ENCODE results near the gene STAMBP.

STAMBP gene

DNA sequence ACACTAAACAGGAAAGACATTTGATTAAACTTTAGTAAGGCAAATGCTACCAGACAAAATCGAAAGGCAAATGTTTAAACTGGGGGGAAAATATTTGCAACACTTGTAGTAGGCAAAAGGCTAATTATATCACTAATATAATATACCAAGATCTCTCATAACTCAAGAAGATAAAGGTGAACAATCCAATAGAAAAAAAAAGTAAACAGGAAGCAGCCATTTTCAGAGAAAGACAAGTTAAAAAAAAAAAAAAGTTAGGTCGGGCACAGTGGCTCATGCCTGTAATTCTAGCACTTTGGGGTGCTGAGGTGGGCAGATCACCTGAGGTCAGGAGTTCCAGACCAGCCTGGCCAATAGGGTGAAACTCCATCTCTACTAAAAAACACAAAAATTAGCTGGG is 59.6 kb downstream of the STAMBP start:
- H3K4me3 ChIP-seq (ENCODE audit: low read length) = no peak overlapping the region
- no peak for DNase-seq (ENCODE audit: low read depth)
- TF ChIP-seq, protein P1, sequence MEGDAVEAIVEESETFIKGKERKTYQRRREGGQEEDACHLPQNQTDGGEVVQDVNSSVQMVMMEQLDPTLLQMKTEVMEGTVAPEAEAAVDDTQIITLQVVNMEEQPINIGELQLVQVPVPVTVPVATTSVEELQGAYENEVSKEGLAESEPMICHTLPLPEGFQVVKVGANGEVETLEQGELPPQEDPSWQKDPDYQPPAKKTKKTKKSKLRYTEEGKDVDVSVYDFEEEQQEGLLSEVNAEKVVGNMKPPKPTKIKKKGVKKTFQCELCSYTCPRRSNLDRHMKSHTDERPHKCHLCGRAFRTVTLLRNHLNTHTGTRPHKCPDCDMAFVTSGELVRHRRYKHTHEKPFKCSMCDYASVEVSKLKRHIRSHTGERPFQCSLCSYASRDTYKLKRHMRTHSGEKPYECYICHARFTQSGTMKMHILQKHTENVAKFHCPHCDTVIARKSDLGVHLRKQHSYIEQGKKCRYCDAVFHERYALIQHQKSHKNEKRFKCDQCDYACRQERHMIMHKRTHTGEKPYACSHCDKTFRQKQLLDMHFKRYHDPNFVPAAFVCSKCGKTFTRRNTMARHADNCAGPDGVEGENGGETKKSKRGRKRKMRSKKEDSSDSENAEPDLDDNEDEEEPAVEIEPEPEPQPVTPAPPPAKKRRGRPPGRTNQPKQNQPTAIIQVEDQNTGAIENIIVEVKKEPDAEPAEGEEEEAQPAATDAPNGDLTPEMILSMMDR (IDR thresholded peaks at IDR 0.05; ENCODE audit: insufficient read depth, low read depth, low read length, missing control alignments) = no peak

DNA sequence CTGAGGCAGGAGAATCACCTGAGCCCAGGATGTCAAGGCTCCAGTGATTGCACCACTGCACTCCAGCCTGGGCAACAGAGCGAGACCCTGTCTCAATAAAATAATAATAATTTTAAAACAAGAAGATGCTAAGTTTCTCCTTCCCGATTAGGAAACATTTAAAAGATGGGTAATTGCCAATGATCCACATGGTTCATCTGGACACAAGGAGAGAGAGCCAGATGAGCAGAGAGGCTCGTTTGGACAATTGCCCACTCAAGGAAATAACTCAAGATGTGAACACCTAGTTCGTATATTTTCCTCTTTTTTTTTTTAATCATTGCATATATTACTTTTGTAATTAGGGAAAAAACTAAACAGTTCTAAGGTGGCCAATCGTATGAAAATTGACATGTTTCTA is 60.4 kb downstream of the STAMBP start:
- TF ChIP-seq, protein P1 (IDR thresholded peaks at IDR 0.05; ENCODE audit: insufficient read depth, low read depth, low read length, missing control alignments) = no peak
- no peak overlapping the region for H3K4me3 ChIP-seq (ENCODE audit: low read length)
- DNase-seq (ENCODE audit: low read depth) = no peak

DNA sequence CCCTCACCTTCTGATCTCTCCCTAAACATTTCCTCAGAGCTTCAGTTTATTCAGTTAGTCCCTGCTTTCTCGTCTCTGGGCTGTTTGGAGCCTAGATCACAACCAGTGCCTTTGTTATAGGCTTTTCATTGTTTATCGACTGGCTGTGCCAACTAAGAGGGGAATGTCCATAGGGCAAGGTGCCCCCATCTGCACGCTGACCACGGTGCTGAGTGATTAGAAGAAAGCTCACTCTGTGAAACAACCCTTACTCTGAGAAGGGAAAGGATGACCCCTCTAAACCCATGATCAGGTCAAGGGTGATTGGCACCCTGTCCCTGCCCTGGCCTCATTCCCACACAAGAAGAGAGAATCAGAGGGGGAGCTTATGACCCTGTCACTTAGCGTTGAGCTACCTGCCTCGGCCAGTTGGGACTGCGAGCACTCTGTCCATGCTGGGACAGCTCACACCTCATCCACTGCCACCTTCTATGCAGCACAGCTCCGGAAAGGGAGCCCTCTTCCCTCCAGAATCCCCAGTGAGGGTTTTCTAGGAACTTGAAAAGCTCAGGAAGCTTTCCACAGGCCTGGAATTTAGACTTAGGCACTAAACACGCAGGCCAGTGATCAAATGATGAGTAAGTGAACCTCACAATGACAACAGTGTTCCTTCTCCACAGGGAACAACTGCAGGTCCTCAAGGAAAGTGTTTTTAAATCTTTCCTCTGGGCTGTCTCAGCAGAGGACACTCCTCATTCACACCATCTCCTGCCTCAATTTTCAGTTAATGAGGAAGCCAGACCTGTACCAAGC is 61.7 kb downstream of the STAMBP start:
- H3K4me3 ChIP-seq (ENCODE audit: low read length) = no peak overlapping the region
- TF ChIP-seq, protein P1 (IDR thresholded peaks at IDR 0.05; ENCODE audit: insufficient read depth, low read depth, low read length, missing control alignments) = no peak
- no peak for DNase-seq (ENCODE audit: low read depth)

DNA sequence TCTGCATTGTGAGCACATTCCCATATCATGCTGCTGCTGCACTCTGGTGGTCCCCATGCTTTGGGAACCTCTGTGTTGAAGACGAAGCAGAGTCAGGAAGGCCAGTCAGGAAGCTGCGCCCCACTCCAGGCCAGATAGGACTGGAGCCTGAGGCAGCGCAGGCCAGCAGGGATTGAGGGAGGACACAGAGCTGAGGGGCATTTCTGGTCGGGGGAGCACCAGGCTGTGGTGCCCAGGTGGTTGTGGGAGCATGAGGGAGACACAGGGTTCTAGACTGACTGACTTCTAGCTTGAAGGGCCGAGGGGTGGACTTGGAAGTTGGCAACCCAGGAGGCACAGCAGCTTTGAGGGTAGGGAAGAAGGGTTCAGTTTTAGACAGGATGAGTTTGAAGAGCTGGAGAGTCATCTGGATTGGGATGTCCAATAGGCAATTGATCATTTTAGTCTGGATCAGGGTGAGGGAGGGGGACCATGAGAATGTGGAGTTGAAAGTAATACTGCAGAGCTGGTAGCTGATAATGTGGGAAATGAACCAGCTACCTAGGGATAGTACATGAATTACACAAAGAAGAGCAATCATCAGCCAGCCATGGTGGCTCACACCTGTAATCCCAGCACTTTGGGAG is 62.6 kb downstream of the STAMBP start:
- TF ChIP-seq, protein P1 (IDR thresholded peaks at IDR 0.05; ENCODE audit: insufficient read depth, low read depth, low read length, missing control alignments) = no peak
- H3K4me3 ChIP-seq (ENCODE audit: low read length) = no peak overlapping the region
- no peak for DNase-seq (ENCODE audit: low read depth)

DNA sequence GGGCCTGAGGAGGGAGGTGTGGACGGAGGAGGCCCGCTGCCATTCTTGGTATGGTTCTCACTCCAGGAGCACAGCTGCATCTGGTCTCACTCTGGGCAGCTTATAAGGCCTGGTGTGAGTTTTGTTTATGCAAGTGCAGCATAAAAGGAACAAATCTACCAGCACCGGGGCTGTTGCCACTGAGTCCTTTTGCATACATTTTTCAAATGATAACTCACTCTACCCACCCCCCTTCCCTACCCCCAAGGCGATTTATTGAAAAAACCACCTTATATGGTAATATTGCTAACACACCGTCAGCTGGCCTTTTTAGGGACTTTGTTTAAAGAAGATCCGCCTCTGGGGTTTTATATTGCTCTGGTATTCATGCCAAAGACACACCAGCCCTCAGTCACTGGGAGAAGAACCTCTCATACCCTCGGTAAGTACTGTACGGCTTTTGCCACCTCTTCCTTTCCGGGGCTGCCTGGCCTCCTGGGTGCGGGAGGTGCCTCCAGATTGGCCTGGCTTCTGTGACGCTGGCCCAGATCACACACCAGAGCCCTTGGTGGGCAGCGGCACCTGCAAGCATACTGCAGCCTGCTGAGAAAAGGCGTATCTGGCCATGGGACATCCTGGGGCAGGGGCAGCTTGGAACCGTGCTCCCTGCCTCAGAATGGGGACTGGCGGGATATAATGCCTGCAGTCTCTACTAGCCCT is 64.0 kb downstream of the STAMBP start, which contains the start of gene ACTG2:
ACTG2 (plus strand) TSS at position 378 of the 699 bp plus-strand sequence. CDS start 8,304 bp downstream, outside the sequence.
- H3K4me3 ChIP-seq (ENCODE audit: low read length) = no peak within 1 kb of the TSS
- TF ChIP-seq, protein P1 (IDR thresholded peaks at IDR 0.05; ENCODE audit: insufficient read depth, low read depth, low read length, missing control alignments) = no peak
- no peak for DNase-seq (ENCODE audit: low read depth)

DNA sequence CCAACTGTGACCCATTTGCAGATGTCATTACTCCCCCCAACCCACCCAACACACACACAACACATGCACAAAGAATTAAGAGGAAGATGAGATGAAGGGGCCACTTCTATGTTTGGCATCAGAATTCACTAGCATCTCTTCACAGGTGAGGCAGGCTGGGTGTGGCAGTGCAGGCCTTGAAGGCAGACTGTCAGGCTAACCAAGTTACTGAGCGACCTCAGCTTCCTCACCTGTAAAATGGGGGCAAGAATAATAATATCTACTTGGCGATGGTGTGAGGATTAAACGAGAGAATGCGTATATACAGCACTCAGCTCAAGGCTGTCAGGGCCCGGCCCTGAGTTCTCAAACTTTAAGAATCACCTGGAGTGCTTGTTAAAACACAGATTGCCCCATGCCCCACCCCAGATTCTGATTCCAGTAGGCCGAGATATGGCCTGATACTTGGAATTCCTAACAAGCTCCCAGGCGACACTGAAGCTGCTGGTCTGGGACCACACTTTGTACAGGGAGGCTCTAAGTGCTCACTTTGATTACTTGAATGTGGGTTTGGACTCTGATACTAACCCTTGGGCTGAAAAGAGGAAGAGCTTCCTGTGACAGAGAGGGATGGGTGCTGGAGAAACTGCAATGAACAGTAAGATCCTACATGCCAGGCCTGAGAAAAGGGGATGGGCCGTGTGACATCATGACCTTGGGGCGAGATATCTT is 65.2 kb downstream of the STAMBP start:
- no peak overlapping the region for H3K4me3 ChIP-seq (ENCODE audit: low read length)
- TF ChIP-seq, protein P1 (IDR thresholded peaks at IDR 0.05; ENCODE audit: insufficient read depth, low read depth, low read length, missing control alignments) = no peak
- DNase-seq (ENCODE audit: low read depth) = no peak
